ENCODE data around the gene BCAP31.

GRCh38 chrX:153667281-153667955, 56.8 kb downstream of the BCAP31 start:
- TF ChIP-seq POLR2A (IDR thresholded peaks at IDR 0.05) (no peak), CTCF (IDR thresholded peaks at IDR 0.05) (no peak)
